Sigmoid colon (tissue), 7 donors: ENCODE measurements around the gene CIC. TPM values are rescaled to one million over a fixed set of nuclear protein-coding genes. Genes with fewer than 3 reads are reported as not detected.

Experiments used
- DNase-seq: peaks from one replicate; pipeline ENCODE4 v3.0.0-alpha.2; 2019
- H3K27ac ChIP-seq, 4 donors: fragments of 200-600 bp; sonication (generic); one replicate each; pipeline ENCODE4 v1.5.1; 2016 to 2019; ENCODE audit warnings: mild to moderate bottlenecking in 1 of 4
- H3K27me3 ChIP-seq, 3 donors: fragments of 200-600 bp; sonication (generic); one replicate each; pipeline ENCODE4 v1.5.1; 2019; ENCODE audit warnings: mild to moderate bottlenecking in 1 of 3
- H3K36me3 ChIP-seq, 4 donors: fragments of 200-600 bp; sonication (generic); one replicate each; pipeline ENCODE4 v1.5.1; 2016 to 2019
- H3K4me1 ChIP-seq, 4 donors: fragments of 200-600 bp; sonication (generic); one replicate each; pipeline ENCODE4 v1.5.1; 2017 to 2019
- H3K4me3 ChIP-seq, 4 donors: fragments of 200-600 bp; sonication (generic); one replicate each; pipeline ENCODE4 v1.5.1; 2017 to 2019; ENCODE audit warnings: mild to moderate bottlenecking in 2 of 4, moderate library complexity in 1 of 4
- H3K9me3 ChIP-seq, 4 donors: fragments of 200-600 bp in 3 of 4; sonication (generic) in 3 of 4; one replicate each; pipeline versions ENCODE4 v1.5.1 to v1.6.1; 2013 to 2019
- EP300 ChIP-seq, 4 donors: sonication (generic); formaldehyde crosslinking; IDR thresholded peaks; one replicate each; pipeline ENCODE4 v1.6.1; 2017; ENCODE audit warnings: antibody characterized with exemption in 4 of 4
- POLR2A ChIP-seq, 2 donors: fragments of 450-650 bp; IDR thresholded peaks; one replicate each; pipeline ENCODE4 v1.6.1; 2016; ENCODE audit warnings: antibody characterized with exemption in 2 of 2, mild to moderate bottlenecking in 2 of 2, moderate library complexity in 2 of 2
- POLR2AphosphoS5 ChIP-seq, 4 donors: sonication (generic); formaldehyde crosslinking; IDR thresholded peaks; one replicate each; pipeline ENCODE4 v1.6.1; 2017; ENCODE audit warnings: antibody characterized with exemption in 4 of 4
- WGBS, 2 donors: extraction: QIAGEN DNeasy Blood & Tissue Kit; methylation state at CpG; one replicate each; pipeline ENCODE4 v1.1.7; 2013; 5-methylcytosine and 5-hydroxymethylcytosine counted together
- intact Hi-C: fragments of 100-400 bp; cut with DNase I; formaldehyde crosslinking; loops from one replicate; pipeline ENCODE4 v1.15.1; 2023
- polyA plus RNA-seq, 3 donors: library from polyadenylated mRNA; stranded (reverse); fragments of 200-250 nt; gene quantifications; one replicate each; pipeline ENCODE4 v1.2.3, GENCODE V29; 2013
- total RNA-seq, 4 donors: library from RNA; depleted of rRNA; stranded (reverse); fragments of >200 nt; gene quantifications; one replicate each; pipeline ENCODE4 v1.1.0, GENCODE V29; 2016
- TF ChIP-seq, protein P1 (sequence below), 4 experiments: fragments of 450-650 bp in 3 of 4; fragments of 200-600 bp in 1 of 4; IDR thresholded peaks; one replicate each; pipeline ENCODE4 v1.5.1; 2016 to 2019; ENCODE audit warnings: antibody characterized with exemption in 4 of 4, mild to moderate bottlenecking in 3 of 4, moderate library complexity in 2 of 4
- donor health status: healthy with polysubstance abuse.
- donor health status: Bipolar disorder and iron deficiency.
- donor health status: healthy.

Gene CIC
- total and polyA plus RNA-seq, 7 donors = 8.4 to 42.1 (median 20.0) TPM

DNA sequence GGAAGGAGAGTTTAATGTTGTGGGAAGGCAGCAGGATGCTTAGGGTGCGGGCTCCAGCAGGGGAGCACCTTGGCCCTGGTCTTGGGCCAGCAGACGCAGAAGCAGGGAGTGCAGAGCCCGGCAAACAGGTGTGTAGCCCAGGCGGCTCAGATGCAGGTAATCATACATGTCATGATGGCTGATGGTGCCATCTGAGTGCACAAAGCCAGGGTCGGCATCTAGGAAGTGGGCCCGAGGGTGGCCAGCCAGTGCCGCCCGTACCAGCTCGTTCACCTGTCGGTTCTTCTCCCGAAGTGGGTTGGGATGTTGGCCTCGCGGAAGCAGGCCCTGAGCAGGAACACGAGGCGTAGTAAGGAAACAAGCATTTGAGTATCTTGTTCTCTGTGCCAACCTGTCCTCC is 28.0 kb downstream of the CIC start:
- H3K4me3 ChIP-seq = no peak overlapping the region
- intact Hi-C loops = loop anchor here (2.0 to 10.0 kb wide), 2 partner anchors 50 to 162 kb away; partner anchors contain the start of gene POU2F2
- no peak for DNase-seq
- no peak overlapping the region for H3K27ac ChIP-seq
- peaks cover 19 to 38% (median 28%) of the 10 kb centered on the region in 4 donors for H3K36me3 ChIP-seq
- H3K27me3 ChIP-seq = no peaks in the 10 kb centered on the region
- 92 to 94% methylated on average over 15 of the region's 15 CpGs for WGBS, 2 donors
- no peaks in the 10 kb centered on the region for H3K9me3 ChIP-seq
- H3K4me1 ChIP-seq = peaks cover 0 to 9% (median 6%) of the 10 kb centered on the region in 4 donors
- TF ChIP-seq POLR2AphosphoS5 (IDR thresholded peaks at IDR 0.05) = peak in 1 of 4 donors; percentile 15
- no peak for TF ChIP-seq POLR2A (IDR thresholded peaks at IDR 0.05)

DNA sequence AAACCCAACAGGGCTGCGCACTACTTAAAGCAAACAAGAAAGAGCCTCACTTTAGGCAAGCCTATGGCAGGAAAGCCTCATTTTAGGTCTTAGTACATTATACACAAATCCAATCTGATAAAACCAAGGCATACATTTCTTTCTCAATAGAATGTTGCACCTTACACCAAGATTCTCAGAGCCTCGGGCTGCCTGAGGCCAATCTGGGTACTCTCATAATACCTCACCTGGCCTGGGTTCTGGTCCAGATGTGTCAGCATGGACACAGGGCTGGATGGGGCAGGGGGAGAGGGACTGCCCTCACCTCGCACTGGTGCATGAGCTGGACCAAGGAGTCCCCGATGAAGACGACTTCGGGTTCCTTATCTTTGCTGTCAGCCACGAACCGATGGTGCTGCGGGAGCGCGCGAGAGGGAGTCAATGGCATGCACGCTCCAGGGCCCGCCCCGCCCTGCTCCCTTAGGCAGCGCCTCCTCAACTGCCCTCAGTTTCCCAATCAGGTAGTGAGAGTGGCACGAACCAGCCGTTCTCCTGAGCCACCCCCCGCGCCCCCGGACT is 32.7 kb downstream of the CIC start, which contains the start of gene PRR19:
PRR19 (plus strand) TSS at position 487 of the 558 bp plus-strand sequence. CDS start 7,453 bp downstream, outside the sequence.
- Histone ChIP-seq H3K9me3 (no peaks in the 10 kb centered on the region), H3K4me3 (peak within 1 kb of the TSS; percentile 46 to 60 (median 52)), H3K36me3 (peaks cover 0 to 4% (median 0%) of the 10 kb centered on the region in 4 donors), H3K27ac (peak within 1 kb of the TSS; percentile 56 to 72 (median 62)), H3K27me3 (no peaks in the 10 kb centered on the region), H3K4me1 (peaks cover 0 to 23% (median 11%) of the 10 kb centered on the region in 4 donors)
- no peak for TF ChIP-seq POLR2AphosphoS5 (IDR thresholded peaks at IDR 0.05)
- TF ChIP-seq EP300 (IDR thresholded peaks at IDR 0.05) = no peak
- no peak for TF ChIP-seq POLR2A (IDR thresholded peaks at IDR 0.05)
- TF ChIP-seq, protein P1, sequence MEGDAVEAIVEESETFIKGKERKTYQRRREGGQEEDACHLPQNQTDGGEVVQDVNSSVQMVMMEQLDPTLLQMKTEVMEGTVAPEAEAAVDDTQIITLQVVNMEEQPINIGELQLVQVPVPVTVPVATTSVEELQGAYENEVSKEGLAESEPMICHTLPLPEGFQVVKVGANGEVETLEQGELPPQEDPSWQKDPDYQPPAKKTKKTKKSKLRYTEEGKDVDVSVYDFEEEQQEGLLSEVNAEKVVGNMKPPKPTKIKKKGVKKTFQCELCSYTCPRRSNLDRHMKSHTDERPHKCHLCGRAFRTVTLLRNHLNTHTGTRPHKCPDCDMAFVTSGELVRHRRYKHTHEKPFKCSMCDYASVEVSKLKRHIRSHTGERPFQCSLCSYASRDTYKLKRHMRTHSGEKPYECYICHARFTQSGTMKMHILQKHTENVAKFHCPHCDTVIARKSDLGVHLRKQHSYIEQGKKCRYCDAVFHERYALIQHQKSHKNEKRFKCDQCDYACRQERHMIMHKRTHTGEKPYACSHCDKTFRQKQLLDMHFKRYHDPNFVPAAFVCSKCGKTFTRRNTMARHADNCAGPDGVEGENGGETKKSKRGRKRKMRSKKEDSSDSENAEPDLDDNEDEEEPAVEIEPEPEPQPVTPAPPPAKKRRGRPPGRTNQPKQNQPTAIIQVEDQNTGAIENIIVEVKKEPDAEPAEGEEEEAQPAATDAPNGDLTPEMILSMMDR (IDR thresholded peaks at IDR 0.05) = no peak
- whole genome bisulfite sequencing, 2 donors = 3 to 5% methylated on average over 21 of the region's 21 CpGs
- DNase-seq = no peak
- intact Hi-C loops = no loop called here

DNA sequence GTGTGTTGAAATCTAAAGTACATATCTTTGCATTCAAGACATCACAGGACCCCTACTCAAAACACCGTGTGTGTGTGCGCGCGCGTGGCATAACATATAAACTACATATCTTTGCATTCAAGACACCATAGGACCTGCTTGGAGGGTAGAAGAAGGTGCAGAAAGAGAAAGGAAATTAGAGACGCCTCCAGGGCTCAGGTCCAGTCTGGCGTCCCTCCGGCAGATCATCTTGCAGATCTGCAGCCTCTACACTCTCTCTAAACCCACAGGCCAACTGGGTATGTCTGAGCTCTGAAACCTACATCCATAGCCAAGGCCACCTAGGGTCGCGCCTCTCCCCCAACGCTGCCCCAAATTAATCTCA is 34.0 kb downstream of the CIC start:
- TF ChIP-seq, protein P1 (IDR thresholded peaks at IDR 0.05) = no peak
- TF ChIP-seq POLR2A (IDR thresholded peaks at IDR 0.05) (no peak), EP300 (IDR thresholded peaks at IDR 0.05) (no peak), POLR2AphosphoS5 (IDR thresholded peaks at IDR 0.05) (no peak)
- WGBS, 2 donors = 74 to 88% methylated on average over 11 of the region's 11 CpGs
- DNase-seq = no peak
- Histone ChIP-seq H3K27ac (no peak overlapping the region), H3K36me3 (no peaks in the 10 kb centered on the region), H3K27me3 (no peaks in the 10 kb centered on the region), H3K4me3 (peak overlapping the region in 3 of 4 donors; percentile 52 to 60 (median 53)), H3K4me1 (peaks cover 0 to 23% (median 11%) of the 10 kb centered on the region in 4 donors), H3K9me3 (no peaks in the 10 kb centered on the region)
- intact Hi-C loops = no loop called here

DNA sequence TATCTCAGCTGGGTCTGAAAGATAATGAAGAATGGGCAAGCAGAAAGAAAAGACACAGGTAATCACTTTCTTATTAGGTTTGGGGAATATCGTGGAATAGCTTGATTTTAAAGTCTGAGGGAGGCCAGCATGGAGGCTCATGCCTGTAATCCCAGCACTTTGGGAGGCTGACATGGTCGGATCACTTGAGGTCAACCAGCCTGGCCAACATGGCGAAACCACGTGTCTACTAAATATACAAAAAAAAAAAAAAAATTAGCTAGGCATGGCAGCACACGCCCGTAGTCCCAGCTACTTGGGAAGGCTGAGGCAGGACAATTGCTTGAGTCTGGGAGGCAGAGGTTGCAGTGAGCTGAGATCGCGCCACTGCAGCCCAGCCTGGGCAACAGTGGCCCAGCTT is 34.8 kb downstream of the CIC start:
- no peak overlapping the region for H3K4me3 ChIP-seq
- 61 to 89% methylated on average over 8 of the region's 8 CpGs for WGBS, 2 donors
- intact Hi-C loops = no loop called here
- TF ChIP-seq, protein P1 (IDR thresholded peaks at IDR 0.05) = no peak
- TF ChIP-seq POLR2AphosphoS5 (IDR thresholded peaks at IDR 0.05) (no peak), EP300 (IDR thresholded peaks at IDR 0.05) (no peak), POLR2A (IDR thresholded peaks at IDR 0.05) (no peak)
- no peak overlapping the region for H3K27ac ChIP-seq
- H3K27me3 ChIP-seq = no peaks in the 10 kb centered on the region
- peaks cover 0 to 23% (median 11%) of the 10 kb centered on the region in 4 donors for H3K4me1 ChIP-seq
- no peaks in the 10 kb centered on the region for H3K36me3 ChIP-seq
- DNase-seq = no peak
- H3K9me3 ChIP-seq = no peaks in the 10 kb centered on the region

DNA sequence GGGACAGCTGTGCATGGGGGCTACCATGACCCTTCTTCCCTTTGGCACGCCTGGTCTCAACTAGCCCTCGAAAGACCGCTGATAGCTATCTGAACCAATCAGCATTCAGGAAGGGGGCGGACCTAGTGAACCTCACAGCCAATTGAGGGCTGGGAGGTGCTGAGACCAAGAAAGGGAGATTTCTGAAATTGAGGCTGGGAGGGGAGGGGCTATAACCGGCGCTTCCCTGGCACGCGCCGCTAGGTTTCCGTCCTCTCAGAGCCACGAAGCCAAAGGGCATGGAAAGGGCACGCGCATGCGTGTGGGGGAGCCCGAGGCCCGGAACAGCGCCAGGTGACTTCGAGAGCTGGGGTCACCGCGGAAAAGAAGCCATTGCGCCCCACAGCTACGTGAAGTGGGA is 37.6 kb downstream of the CIC start:
- Histone ChIP-seq H3K4me1 (peaks cover 0 to 21% (median 9%) of the 10 kb centered on the region in 4 donors), H3K4me3 (no peak overlapping the region), H3K27me3 (peaks cover 0 to 21% (median 16%) of the 10 kb centered on the region in 3 donors), H3K27ac (no peak overlapping the region), H3K36me3 (no peaks in the 10 kb centered on the region), H3K9me3 (no peaks in the 10 kb centered on the region)
- intact Hi-C loops = no loop called here
- no peak for DNase-seq
- WGBS, 2 donors = 92 to 94% methylated on average over 22 of the region's 22 CpGs
- TF ChIP-seq, protein P1 (IDR thresholded peaks at IDR 0.05) = no peak
- TF ChIP-seq EP300 (IDR thresholded peaks at IDR 0.05) (no peak), POLR2A (IDR thresholded peaks at IDR 0.05) (no peak), POLR2AphosphoS5 (IDR thresholded peaks at IDR 0.05) (no peak)
